LNCAP (cell line): ENCODE measurements around the gene SGMS1.

ENCODE experiments used
- CTCF ChIP-seq: fragments of 450-650 bp; IDR thresholded peaks from 2 replicates; pipeline ENCODE4 v1.5.1; 2017; ENCODE audit warnings: mild to moderate bottlenecking

The SGMS1 gene

GRCh38 chr10:50527442-50528043 is 96.2 kb downstream of the SGMS1 start:
- TF ChIP-seq CTCF = no peak

GRCh38 chr10:50526185-50526584 is 97.6 kb downstream of the SGMS1 start:
- TF ChIP-seq CTCF = no peak

GRCh38 chr10:50523357-50523756 is 100.4 kb downstream of the SGMS1 start:
- TF ChIP-seq CTCF = no peak

- TF ChIP-seq CTCF = no peak
Measured at GRCh38 chr10:50522908-50523307, 100.8 kb downstream of the SGMS1 start.

GRCh38 chr10:50520115-50520514 is 103.6 kb downstream of the SGMS1 start:
- no peak for TF ChIP-seq CTCF

GRCh38 chr10:50517626-50518025 is 106.1 kb downstream of the SGMS1 start:
- TF ChIP-seq CTCF = no peak

GRCh38 chr10:50516171-50516570 is 107.6 kb downstream of the SGMS1 start:
- no peak for TF ChIP-seq CTCF

- no peak for TF ChIP-seq CTCF
Measured at GRCh38 chr10:50515420-50515819, 108.3 kb downstream of the SGMS1 start.
